GM21423 (cell line): ENCODE data around the gene ZBTB5.
A peak's percentile ranks its signal among the peaks of the same experiment; 100 is the strongest.
"Not testable (repeated sequence)": the region's sequence is repeated elsewhere in the genome, so short reads cannot be mapped to it uniquely, and the experiment has no call there.

ENCODE experiments used
- ATAC-seq: cut with Tn5 transposase; IDR thresholded peaks from one replicate; pipeline ENCODE4 v1.9.1; 2021; ENCODE audit warnings: mild to moderate bottlenecking, moderate library complexity; ENCODE audit not compliant: unreplicated experiment

The ZBTB5 gene

DNA sequence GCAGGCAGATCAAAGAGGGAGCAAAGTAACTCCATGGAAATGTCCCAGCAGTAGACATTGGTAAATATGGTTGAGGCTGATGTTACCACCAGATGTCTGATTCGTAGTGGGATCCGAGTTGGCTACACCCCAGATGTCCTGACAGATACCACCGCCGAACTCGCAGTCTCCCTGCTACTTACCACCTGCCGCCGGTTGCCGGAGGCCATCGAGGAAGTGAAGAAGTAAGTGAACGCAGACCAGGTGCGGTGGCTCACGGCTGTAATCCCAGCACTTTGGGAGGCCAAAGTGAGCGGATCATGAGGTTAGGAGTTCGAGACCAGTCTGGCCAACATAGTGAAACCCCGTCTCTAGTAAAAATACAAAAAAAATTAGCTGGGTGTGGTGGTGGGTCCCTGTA is 38.8 kb downstream of the ZBTB5 start:
- ATAC-seq = not testable (repeated sequence)

DNA sequence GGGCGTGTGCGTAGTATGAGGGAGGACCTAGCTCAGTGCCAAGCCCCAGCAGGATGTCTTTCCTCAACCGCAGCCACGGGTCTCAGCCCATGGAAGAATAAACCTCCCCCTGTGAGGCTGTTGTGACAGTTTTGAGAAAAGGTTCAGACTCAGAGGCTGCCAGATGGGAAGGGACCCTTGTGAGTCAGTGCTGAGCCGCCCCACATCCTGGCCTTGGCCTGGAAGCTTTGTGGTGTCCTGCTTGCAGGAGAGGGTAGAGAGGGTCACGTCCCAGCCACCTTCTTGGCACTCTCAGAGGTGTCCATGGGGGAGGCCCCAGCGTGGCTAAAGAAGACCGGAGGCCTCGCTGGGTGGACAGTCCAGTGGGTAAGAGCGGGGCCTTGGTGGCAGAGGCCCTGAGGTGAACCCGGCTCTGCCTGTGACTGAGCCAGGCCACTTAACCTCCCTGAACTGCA is 39.9 kb downstream of the ZBTB5 start:
- ATAC-seq = no peak

DNA sequence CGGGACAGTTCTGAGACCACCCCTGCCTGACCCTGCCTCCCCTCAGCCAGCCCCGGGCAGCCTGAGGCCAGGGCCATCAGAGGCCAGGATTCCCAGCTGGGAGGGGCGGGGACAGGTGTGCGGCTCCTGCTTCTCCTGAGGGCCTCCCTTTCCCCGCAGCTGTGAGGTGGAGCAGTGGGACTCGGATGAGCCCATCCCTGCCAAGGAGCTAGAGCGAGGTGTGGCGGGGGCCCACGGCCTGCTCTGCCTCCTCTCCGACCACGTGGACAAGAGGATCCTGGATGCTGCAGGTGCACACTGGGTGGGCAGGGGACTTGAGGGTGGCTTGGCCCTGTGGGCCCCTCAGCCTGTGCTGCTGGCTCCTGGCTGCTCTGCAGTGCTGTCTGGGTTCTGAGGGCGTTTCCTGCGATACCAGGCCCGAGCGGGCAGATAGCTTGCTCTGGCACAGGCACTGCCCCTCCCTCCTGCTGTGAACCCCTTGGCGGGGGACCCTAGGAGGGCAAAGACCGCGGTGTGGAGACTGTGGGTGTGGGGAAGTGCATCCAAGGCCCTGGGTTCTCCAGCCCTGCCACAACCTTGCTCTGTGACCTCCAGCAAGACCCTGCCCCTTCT is 40.5 kb downstream of the ZBTB5 start:
- no peak for ATAC-seq

DNA sequence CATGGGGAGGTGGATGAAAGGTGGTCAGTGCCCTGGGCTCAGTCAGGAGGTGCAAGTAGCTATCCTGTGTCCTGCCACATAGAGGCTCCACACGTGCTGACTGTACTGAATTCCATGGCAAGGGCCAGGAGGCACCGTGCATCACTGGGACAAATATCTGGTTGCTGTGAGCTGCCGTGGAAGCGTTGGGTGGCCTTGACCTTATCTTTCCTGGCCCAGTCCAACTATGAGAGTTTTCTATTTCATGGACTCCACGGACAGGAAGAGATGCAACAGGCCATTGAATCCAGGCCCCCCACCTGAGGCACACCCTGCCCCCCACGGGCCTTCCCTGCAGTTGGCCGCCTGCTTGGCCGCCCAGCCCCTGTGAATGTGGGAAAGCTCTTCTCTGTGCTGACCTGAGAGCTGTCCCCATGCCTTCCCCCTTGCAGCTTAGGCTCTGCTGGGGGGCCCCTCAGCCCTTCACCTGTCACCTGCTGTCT is 41.0 kb downstream of the ZBTB5 start:
- ATAC-seq = no peak

DNA sequence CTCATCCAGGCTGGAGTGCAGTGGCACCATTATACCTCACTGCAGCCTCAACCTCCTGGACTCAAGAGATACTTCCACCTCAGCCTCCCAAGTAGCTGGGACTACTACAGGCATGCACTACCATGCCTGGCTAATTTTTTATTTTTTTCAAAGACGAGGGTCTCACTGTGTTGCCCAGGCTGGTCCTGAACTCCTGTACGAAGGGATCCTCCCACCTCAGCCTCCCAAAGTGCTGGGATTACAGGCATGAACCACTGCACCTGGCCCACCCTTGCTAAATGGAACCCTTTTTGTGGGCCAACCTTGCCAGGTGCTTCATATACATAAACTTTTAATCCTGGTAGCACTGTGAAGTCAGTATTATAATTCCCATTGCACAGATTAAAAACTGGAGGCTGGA is 41.7 kb downstream of the ZBTB5 start:
- no peak for ATAC-seq

DNA sequence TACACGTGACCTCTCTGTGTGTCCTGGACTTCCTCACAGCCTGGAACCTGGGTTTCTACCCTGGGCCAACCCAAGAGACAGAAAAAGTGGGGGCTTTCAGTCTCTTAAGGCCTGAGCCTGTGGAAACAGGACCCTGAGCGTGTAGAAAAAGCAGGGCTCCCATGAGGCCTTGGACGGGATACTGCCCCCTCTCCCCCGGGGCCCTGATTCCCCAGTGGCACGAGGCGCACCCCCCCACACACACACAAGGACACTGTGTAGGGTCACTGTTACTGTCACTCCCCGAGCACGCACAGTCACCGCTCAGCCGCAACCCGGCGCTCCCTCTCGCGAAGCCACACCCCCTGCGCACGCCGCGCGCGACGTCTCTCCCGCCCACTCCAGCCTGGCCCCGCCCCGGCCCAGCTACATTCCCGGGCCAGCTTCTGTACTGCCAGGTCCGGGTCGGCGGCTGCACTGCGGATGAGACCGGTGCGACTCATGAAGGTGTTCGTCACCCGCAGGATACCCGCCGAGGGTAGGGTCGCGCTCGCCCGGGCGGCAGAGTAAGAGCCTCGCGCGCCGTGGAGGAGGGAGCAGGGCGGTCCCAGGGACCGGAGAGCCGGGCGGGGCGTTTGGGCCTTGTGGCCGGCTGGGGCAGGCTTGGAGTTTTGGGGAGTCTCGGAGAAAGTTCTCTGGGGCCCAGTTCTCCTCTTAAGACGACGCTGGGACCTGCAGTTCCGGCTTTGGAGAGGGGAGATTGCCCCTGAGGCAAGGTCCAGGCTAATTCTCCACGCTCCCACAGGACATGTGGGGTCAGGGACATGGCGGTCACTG is 42.8 kb downstream of the ZBTB5 start, which contains the start of gene GRHPR:
GRHPR (plus strand) TSS at position 408 of the 816 bp plus-strand sequence; CDS start at position 463, 55 bp downstream.
- ATAC-seq = peak; percentile 88

DNA sequence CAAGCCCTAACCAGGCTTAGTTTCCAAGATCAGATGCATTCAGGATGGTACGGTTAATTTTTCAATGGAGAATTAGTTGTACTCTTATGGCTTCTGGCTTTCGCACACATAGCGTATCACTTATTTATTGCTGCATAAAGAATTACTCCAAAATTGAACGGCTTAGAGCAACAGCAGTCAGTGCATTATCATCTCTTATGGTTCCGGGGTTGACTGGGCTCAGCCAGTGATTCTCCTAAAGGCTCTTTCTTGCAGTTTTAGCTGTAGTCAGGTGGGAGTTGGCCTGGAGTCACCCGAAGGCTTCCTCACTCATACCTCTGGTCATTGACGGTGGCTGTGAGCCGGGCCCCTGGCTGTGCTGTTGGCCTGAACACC is 43.3 kb downstream of the ZBTB5 start:
- ATAC-seq = no peak

DNA sequence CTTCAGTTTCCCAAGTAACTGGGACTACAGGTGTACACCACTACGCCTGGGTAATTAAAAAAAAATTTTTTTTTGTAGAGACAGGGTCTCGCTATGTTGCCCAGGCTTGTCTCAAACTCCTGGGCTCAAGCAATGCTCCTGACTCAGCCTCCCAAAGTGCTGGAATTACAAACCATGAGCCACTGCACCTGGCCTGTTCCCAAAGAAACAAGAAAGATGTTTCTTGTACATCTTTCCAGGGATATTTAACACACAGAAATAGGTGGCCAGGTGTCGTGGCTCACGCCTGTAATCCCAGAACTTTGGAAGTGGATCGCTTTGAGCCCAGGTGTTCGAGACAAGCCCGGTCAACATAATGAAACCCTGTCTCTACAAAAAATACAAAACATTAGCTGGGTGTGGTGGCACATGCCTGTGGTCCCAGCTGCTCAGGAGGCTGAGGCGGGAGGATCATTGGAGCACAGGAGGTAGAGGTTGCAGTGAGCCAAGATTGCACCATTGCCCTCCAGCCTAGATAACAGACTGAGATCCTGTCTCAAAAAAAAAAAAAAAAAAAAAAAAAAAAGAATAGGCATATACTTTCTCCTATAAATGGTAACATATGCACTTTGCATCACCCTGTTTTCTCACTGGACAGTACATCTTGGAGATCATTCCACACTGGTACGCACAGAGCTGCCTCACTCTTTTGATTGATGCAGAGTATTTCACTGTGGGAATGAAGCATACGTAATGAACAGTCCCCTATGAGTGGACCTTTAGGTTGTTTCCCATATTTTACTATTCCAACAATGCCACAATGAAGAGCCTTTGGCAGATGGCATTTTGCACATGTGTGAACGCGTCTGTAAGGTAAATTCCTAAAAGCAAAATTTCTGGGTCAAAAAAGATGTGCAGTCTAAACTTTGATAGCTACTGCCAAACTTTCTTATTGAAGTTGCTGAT is 44.7 kb downstream of the ZBTB5 start:
- no peak for ATAC-seq

DNA sequence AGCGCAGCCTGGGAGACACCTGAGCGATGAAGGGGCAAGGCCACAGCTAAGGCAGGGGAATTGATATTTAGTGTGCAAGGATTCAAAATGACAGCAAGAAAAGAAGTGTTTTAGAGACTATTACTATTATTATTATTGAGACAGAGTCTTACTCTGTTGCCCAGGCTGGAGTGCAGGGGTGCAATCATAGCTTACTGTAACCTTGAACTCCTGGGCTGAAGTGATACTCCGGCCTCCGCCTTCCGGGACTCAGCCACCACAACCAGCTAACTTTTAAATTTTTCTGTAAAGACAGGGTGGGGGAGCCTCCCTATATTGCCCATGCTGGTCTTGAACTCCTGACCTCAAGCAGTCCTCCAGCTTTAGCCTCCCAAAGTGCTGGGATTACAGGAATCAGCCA is 46.0 kb downstream of the ZBTB5 start:
- no peak for ATAC-seq

DNA sequence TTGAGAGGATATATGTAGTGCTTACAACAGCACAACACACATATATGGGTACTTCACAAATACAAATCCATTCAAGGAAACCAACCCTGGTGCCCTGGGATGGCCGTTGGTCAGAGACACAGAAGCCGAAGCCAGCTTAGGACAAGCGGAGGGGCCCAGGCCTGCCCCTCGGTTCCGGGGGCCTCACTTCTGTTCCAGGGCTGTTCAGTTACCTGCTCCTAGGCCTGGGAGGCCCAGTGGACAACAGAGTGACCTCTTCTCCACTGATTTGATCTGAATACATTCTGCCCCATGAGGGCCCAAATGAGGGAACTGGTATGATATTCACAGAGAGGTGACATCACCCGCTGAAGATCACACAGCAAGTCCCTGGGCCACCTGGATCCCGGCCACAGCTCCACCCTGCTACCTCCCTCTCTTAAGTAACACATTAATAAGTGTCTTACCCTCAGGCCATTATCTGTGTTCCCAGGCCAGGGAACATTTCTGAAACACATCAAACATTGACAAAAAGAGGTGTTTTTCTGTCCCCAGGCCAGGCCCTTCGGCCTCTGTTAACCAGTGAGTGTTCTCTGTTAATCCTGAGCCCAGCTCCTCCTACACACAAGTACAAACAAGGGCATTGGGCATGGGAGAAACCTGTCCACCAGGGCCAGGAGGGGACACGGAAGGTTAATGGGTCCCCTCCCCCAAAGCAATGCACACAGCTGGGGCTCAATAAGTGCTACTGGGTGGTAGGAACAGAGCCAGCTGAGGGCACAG is 47.2 kb downstream of the ZBTB5 start:
- ATAC-seq = no peak

DNA sequence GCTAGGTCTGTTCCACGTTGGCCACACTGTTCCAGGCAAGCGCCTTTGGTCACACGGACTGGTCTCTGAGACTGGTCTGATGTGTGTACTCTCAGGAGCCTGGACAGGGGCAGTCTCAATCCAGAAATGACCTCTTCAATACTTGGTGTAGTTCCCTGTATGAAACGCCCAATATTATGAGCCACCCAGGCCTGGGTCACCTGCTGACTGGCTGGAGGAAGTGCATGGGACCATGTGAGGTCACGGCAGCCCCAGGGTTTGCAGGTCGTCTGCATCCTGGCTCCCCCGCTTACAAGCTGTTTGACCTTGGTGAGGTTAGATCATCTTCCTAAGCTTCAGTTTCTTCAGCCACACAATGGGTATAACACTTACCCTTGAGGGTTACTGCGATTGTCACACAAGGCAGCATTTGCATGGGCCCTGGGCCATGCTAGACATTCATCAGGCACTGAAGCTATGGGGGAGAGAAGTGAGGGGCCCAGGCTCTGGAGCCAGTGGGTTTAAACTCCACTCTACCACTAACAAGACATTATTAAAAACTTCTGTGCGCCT is 47.9 kb downstream of the ZBTB5 start:
- ATAC-seq = no peak

DNA sequence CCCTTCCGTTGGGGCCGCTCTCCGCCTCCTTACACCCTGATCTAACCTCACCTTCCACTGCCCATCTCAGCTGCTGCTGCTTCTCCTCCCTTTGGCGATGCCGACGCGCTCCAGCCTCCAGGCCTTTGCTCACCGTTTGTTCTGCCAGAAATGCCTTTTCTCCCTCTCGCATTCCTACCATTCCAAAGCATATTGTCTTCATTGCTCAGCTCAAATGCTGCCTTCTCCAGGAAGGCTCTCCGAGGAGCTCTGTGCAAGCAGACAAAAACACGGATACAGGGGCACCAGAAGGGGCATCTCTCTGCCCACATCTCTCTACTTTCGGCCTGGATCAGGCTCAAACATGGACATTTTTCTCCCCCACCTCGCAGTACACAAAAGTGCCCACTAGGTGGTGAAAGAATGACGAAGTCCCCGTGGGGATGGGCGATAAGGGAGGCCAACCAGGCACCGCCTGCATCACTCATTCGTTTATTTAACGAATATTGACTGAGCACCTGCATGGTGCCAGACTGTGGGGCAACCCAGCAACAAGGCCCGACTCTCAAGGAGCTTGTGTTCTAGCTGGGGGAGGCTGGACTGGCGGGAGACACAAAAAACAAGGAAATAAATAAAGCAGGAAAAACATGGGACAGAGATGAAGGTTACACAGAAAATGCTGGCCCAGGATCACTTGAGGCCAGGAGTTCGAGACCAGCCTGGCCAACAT is 50.1 kb downstream of the ZBTB5 start:
- ATAC-seq = no peak

DNA sequence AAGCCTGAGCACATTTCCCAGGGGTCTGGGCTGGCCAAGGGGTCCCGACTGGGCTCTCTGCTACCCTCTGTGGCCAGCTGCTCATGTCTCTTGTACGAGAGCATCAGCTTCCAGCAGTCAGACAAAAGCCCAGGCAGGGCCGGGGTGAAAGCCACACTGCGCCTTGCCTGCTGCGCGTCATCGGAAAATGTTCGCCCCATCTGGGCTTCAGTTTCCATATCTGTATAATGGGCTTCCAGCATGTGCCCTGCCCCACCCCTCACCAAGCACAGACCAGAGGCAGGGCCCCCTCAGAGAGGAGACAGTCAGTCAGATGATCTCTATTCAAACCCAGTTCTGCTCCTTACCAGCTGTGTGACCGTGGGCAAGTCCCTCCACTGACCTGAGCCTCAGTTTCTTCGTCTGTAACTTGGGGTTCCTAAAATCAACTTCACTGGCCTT is 50.7 kb downstream of the ZBTB5 start:
- no peak for ATAC-seq

DNA sequence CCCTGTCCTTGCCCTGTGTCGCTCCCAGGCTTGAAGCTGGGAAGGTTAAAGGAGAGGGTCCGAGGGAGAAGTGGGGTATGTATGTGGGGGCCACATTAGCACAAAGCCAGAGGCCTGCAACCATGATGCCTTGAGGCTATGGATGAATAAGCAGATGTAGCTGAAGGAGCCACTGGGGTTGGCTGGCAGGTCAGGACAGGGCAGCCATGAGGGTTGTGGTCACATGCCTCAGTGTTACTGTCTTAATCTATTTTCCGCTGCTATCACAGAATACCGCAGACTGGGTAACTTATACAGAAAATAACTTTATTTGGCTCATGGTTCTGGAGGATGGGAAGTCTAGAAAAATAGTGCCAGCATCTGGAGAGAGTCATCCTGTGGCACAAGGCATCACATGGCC is 51.9 kb downstream of the ZBTB5 start:
- no peak for ATAC-seq

DNA sequence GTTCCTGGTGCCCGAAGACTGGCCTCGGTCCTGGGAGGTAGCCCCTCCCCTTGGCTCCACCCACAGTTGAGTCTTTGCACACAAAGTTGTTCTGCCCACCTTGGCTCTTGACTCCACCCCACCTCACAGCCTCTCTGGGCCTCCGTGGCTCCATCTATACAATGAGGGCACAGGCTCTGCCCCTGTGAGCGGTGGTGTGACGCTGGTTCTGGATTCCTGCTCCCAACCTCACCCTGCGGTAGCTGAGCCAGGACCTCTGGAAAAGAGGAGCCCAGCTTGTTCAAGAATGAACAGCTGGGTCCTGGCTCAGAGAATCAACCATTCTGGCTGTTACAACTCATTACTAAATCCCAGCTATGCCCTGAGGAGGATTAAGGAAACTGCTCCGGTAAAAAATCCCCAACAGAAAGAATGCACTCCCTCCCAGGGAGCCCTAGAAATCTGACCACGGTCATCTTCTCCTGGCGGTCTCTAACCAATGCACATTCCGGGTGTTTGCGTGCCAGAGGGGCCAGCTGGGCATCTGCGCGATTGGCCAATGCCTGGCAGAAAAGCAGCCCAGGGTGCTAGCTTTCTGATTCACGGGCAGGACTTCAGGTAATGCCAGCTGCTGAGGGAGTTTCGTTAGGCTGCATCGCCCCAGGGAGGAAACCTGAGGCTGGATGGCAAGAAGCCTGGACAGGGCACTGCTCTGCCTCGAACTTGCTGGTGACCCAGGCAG is 52.7 kb downstream of the ZBTB5 start:
- ATAC-seq = no peak

DNA sequence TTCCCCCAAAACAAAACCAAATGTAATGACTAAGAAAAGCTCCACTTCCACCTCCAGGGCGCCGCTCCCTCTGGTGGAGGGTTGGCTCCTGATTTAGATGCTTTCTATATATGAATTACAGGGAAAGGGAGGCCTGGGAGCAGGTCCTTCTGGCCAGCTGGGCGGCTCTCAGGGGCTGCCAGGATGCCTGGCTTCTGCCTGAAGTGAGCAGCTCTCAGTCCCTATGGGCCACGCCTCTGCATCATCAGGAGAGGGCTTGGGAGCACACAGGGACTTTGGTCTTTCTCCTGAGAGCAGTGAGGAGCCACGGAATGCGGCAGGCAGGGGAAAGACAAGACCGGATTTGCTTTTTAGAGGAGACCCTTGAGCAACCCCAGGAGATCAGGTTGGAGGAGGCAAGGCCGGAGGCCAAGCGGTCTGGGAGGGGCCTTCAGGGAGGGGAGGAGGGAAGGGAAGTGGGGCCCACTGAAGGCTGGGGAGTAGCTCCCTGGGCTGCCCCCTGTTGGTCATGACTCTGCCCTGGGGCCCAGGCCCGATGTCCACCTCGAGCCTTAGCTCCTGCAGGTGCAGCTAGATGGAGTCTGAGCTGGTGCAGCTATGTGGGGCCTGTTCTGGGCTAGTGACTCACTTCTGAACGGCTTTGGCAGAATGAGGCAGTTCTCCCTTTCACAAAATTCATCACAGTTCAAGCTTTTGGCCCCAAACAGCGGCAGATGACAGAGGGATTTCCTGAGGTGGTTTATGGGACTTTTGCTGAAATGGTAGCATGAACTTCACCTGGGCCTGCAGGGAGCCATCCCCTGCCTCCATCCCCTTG is 54.1 kb downstream of the ZBTB5 start:
- ATAC-seq = peak; percentile 19

DNA sequence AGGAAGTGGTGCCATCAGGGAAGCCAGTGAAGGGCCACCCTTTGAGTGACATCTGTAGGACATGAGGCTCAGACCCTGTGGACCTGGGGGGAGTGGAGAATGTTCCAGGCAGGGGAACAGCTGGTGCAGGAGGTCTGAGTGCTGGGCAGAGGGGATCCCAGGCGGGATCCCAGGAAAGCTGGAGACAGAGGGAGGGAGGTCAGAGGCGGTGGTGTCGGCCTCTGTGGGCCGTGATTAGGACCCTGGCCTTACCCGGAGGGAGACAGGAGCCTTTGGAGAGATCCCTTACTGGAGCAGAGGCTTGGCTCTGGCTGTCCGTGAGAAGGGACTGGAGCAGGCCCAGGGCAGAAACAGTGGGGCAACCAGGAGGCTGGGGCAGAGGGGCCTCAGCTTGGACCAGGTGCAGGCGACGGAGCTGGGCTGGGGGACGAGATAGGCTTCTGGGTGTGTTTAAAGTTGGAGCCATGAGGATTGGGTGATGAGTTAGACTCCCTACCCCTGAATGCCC is 54.8 kb downstream of the ZBTB5 start:
- ATAC-seq = no peak
